Measurements from ENCODE around the gene FAM170B. TPM values are rescaled to one million over a fixed set of nuclear protein-coding genes. Genes with fewer than 3 reads are reported as not detected.

Gene FAM170B
- total RNA-seq, 1 donor from 2014 or later = not detected

GRCh38 chr10:49172777-49173132 is 38.9 kb upstream of the FAM170B start:
- Mint-ChIP-seq H3K27me3 (ENCODE audit: insufficient read depth, low read depth) (peaks cover 6% of the 10 kb centered on the region), H3K4me3 (no peak overlapping the region), H3K36me3 (no peaks in the 10 kb centered on the region), H3K4me1 (peaks cover 21% of the 10 kb centered on the region), H3K9me3 (no peaks in the 10 kb centered on the region), H3K27ac (no peak overlapping the region)
- no peak overlapping the region for H3K27ac ChIP-seq
- H3K27me3 ChIP-seq = no peaks in the 10 kb centered on the region
- TF ChIP-seq EZH2phosphoT487 (IDR thresholded peaks at IDR 0.05) = no peak
- H3K4me2 ChIP-seq = no peak overlapping the region
- H3K79me2 ChIP-seq (ENCODE audit: low read depth) = no peaks in the 10 kb centered on the region
- H4K20me1 ChIP-seq (ENCODE audit: low read depth) = no peaks in the 10 kb centered on the region
- H3K4me3 ChIP-seq = no peak overlapping the region
- H3K4me1 ChIP-seq = no peaks in the 10 kb centered on the region
- H2AFZ ChIP-seq (replicated peaks) = no peak overlapping the region
- no peak overlapping the region for H3K9ac ChIP-seq
- H3K36me3 ChIP-seq = no peaks in the 10 kb centered on the region
- no peak for DNase-seq (ENCODE audit: low spot score)
- no peaks in the 10 kb centered on the region for H3F3A ChIP-seq (ENCODE audit: low read depth)
- no peaks in the 10 kb centered on the region for H3K9me3 ChIP-seq (ENCODE audit: low read depth)

DNA sequence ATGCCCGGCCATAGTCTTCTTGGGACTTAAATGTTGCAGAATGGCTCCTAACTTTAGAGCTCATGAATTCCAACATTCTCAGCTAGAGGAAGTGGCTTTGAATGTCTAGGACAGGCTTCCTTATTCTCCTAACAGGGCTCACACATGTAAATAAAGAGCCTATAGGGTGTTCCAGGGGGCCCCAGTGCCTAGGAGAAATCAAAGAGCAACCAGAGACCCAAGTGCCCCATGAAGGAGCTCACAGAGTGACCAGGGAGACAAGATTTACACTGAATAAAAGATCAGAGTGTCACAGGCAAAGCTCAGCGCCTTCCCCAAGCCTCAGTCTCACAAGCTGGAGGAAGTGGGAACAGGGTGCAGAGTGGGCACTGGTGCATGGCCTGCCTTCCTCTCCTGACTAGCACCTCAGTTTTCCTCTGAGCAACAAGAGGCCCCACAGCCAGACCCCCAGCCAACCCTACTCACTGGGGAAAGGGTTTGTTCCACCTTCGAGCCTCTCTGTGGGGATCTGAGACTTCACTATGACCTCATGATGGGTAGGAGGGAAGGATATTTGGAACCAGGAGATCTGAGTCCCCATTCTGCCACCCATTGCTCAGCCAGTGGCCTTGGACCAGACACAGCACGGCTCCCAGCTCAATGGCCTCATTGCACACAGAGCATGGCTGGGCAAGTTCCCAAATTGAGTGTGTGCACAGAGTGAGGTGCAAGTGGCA is 38.4 kb upstream of the FAM170B start:
- H3K4me2 ChIP-seq = no peak overlapping the region
- TF ChIP-seq EZH2phosphoT487 (IDR thresholded peaks at IDR 0.05) = no peak
- TF ChIP-seq CTCF (IDR thresholded peaks at IDR 0.05) = no peak
- no peak for TF ChIP-seq EZH2 (IDR thresholded peaks at IDR 0.05)
- H3K36me3 ChIP-seq = no peaks in the 10 kb centered on the region
- no peak overlapping the region for H3K27ac ChIP-seq
- DNase-seq (ENCODE audit: low spot score) = no peak
- no peaks in the 10 kb centered on the region for H3K27me3 ChIP-seq
- no peaks in the 10 kb centered on the region for H3K4me1 ChIP-seq
- H3K9ac ChIP-seq = no peak overlapping the region
- no peak overlapping the region for H3K4me3 ChIP-seq
- no peak overlapping the region for H3K27ac Mint-ChIP-seq
- no peaks in the 10 kb centered on the region for H3K9me3 Mint-ChIP-seq
- no peaks in the 10 kb centered on the region for H3K36me3 Mint-ChIP-seq
- no peaks in the 10 kb centered on the region for H3K79me2 ChIP-seq (ENCODE audit: low read depth)
- H3K4me3 Mint-ChIP-seq = no peak overlapping the region
- peaks cover 6% of the 10 kb centered on the region for H3K27me3 Mint-ChIP-seq (ENCODE audit: insufficient read depth, low read depth)
- no peak overlapping the region for H2AFZ ChIP-seq (replicated peaks)
- H3F3A ChIP-seq (ENCODE audit: low read depth) = no peaks in the 10 kb centered on the region
- H3K4me1 Mint-ChIP-seq = peaks cover 18% of the 10 kb centered on the region
- no peaks in the 10 kb centered on the region for H4K20me1 ChIP-seq (ENCODE audit: low read depth)
- no peaks in the 10 kb centered on the region for H3K9me3 ChIP-seq (ENCODE audit: low read depth)

GRCh38 chr10:49171326-49172060 is 37.7 kb upstream of the FAM170B start:
- H3K36me3 Mint-ChIP-seq = no peaks in the 10 kb centered on the region
- H3K27ac Mint-ChIP-seq = no peak overlapping the region
- H4K20me1 ChIP-seq (ENCODE audit: low read depth) = no peaks in the 10 kb centered on the region
- no peak overlapping the region for H3K4me3 ChIP-seq
- no peaks in the 10 kb centered on the region for H3K9me3 Mint-ChIP-seq
- no peak overlapping the region for H3K4me3 Mint-ChIP-seq
- H2AFZ ChIP-seq (replicated peaks) = no peak overlapping the region
- no peaks in the 10 kb centered on the region for H3K9me3 ChIP-seq (ENCODE audit: low read depth)
- no peak overlapping the region for H3K27ac ChIP-seq
- H3K4me1 ChIP-seq = no peaks in the 10 kb centered on the region
- no peaks in the 10 kb centered on the region for H3K27me3 ChIP-seq
- H3F3A ChIP-seq (ENCODE audit: low read depth) = no peaks in the 10 kb centered on the region
- TF ChIP-seq EZH2 (IDR thresholded peaks at IDR 0.05) = no peak
- TF ChIP-seq CTCF (IDR thresholded peaks at IDR 0.05) = no peak
- no peak for TF ChIP-seq EZH2phosphoT487 (IDR thresholded peaks at IDR 0.05)
- H3K9ac ChIP-seq = no peak overlapping the region
- H3K4me1 Mint-ChIP-seq = peaks cover 18% of the 10 kb centered on the region
- H3K4me2 ChIP-seq = no peak overlapping the region
- H3K79me2 ChIP-seq (ENCODE audit: low read depth) = no peaks in the 10 kb centered on the region
- no peak for DNase-seq (ENCODE audit: low spot score)
- peaks cover 9% of the 10 kb centered on the region for H3K27me3 Mint-ChIP-seq (ENCODE audit: insufficient read depth, low read depth)
- no peaks in the 10 kb centered on the region for H3K36me3 ChIP-seq

Data from neural progenitor cell (in vitro differentiated cells).